ENCODE data around the gene CTIF.

DNA sequence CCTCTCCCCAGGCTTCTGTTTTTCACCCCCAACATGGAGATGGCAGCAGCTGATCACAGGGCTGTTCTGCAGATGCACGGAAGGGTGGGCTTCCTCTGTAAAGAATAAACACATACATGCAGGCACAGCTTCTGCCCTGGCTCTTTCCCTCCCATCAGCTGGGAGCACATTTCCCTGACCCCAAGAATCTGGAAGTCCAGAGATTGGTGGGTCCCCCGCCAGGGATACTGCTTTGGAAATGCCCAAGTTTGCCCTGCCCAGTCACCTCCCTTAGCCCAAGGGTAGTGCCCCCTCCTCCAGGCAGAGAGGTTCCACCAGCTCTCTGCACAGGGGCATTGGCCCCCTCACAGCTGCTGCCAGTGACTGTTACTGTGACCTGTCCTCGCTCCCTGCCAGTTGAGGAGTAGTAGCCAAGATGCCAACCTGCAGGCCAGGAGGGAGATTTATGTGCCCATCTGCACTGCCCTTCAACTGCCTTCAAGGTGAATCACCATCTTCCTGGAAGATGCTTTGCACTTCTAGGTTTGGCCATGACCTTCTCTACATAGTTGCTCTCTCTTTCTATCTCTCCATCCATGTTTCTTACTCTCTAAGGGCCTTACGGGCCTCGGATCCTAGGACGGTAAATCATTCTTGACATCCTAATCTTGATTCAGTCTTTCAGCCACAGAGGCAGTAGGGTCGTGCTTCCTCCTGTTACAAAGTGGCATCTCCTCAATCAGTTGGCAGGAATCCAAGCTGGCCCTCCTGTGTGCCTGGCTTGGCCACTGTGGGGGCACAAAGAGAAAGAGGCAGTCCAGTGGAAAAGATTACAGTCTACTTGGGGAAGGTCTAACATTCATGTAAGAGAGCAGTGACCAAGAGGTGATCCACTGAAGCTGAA is 121.8 kb downstream of the CTIF start:
- TF ChIP-seq, protein P1, sequence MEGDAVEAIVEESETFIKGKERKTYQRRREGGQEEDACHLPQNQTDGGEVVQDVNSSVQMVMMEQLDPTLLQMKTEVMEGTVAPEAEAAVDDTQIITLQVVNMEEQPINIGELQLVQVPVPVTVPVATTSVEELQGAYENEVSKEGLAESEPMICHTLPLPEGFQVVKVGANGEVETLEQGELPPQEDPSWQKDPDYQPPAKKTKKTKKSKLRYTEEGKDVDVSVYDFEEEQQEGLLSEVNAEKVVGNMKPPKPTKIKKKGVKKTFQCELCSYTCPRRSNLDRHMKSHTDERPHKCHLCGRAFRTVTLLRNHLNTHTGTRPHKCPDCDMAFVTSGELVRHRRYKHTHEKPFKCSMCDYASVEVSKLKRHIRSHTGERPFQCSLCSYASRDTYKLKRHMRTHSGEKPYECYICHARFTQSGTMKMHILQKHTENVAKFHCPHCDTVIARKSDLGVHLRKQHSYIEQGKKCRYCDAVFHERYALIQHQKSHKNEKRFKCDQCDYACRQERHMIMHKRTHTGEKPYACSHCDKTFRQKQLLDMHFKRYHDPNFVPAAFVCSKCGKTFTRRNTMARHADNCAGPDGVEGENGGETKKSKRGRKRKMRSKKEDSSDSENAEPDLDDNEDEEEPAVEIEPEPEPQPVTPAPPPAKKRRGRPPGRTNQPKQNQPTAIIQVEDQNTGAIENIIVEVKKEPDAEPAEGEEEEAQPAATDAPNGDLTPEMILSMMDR (IDR thresholded peaks at IDR 0.05) = no peak
- TF ChIP-seq POLR2A (IDR thresholded peaks at IDR 0.05) = no peak
